Measurements from ENCODE around the gene NEK6.

The NEK6 gene

GRCh38 chr9:124257844-124258606, at the start of gene NEK6:
TSS of gene NEK6 (plus strand) at chr9:124257949. CDS start at chr9:124301965, 44,016 bp downstream.
- no peak for DNase-seq

- no peak for DNase-seq
Observed at GRCh38 chr9:124208571-124208970, 49.2 kb upstream of the NEK6 start.

GRCh38 chr9:124209279-124209678, 48.5 kb upstream of the NEK6 start:
- no peak for DNase-seq

DNA sequence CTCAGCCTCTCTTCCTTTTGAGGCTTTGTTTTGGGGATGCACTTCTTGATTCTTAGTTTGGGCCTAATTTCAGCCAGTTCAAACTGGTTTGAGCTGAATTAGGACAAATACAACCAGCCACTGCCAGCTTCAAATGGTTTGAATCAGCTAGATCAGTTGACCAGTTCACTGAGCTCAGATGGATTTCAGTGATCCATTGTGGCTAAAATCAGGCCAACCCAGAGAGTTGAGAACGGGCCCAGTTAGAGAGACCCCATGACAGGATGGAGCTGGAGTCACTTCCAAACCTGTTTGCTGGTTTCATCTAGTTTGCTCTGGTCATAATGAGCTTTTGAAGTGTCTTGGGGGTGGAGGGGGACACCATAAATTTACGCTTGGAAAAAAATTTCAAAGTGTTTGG, 48.0 kb upstream of the NEK6 start:
- no peak for DNase-seq

DNA sequence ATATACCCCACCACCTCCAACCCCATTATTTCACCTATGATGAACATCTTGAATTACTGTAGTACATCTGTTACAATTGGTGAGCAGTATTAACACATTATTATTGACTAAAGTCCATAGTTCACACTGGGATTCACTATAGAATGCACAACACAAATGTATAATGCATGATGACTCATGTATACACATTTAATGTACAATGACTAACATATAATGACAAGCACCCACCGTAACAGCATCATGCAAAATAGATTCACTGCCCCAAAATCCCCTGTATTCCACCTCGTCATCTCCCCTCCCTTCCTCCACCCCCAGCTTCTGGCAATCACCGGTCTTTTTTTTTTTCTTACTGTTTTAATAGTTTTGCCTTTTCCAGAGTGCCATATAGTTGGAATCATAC, 47.1 kb upstream of the NEK6 start:
- DNase-seq, result no peak

DNA sequence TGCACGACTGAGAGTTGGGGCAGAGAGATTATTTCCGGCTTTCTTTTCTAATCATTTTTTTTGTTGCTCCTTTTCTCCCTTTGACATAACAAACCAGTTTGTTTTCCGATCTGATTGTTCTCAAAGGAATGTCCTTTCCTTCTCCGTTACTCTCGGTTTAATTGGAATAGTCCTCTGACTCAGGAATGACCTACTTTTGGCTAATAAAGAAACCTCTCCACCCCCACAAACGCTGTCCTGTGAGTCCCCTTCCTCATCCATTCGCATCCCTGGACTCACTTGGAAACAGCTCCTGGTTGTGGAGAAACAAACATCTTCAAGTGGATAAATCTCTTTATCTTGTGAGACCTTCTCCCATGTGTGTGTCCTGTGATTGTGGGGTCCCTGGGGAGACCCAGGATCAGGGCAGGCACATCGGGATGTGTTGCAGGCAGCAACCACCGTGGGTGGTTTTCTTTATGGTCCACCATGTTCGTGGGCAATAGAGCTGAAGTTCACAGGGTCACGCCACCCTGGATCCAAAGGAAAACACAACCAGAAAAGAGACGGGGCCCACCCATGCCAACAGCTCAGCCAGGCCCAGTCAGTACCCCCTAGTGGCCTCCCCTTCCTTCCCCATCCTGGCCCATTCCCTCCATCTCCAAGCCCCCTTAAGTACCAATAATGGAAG, 45.2 kb upstream of the NEK6 start:
- no peak for DNase-seq

GRCh38 chr9:124213396-124213795, 44.4 kb upstream of the NEK6 start:
- no peak for DNase-seq

GRCh38 chr9:124214116-124214515, 43.6 kb upstream of the NEK6 start:
- no peak for DNase-seq

GRCh38 chr9:124214596-124215367, 43.0 kb upstream of the NEK6 start:
- DNase-seq, result no peak

DNA sequence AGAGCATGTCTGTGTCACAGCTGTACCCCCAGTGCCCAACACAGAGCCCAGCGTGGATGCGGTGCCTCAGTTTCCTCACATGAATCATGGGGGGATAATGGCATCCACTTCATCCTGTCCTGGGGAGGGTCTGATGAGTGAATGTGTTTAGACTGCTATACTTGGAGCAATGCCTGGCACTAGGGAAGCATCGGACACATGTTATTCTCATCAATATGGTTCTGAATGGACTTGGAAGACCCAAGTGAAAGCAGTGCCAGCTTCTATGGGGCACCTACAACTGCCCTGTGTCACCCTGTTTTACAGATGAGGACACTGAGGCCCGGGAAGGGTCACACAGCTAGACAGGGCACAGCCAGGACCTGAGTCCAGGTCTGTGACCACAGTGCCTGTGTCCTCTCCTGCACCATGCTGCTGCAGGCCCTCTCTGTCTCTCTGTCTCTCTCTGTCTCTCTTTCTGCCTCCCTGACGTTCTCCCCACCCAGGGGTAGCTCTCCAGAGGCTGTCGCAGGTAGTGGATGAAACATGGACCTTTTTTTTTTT, 42.3 kb upstream of the NEK6 start:
- no peak for DNase-seq

GRCh38 chr9:124215956-124216355, 41.8 kb upstream of the NEK6 start:
- no peak for DNase-seq

- no peak for DNase-seq
Observed at GRCh38 chr9:124216474-124217176, 41.1 kb upstream of the NEK6 start.

GRCh38 chr9:124217836-124218437, 39.8 kb upstream of the NEK6 start:
- no peak for DNase-seq

DNA sequence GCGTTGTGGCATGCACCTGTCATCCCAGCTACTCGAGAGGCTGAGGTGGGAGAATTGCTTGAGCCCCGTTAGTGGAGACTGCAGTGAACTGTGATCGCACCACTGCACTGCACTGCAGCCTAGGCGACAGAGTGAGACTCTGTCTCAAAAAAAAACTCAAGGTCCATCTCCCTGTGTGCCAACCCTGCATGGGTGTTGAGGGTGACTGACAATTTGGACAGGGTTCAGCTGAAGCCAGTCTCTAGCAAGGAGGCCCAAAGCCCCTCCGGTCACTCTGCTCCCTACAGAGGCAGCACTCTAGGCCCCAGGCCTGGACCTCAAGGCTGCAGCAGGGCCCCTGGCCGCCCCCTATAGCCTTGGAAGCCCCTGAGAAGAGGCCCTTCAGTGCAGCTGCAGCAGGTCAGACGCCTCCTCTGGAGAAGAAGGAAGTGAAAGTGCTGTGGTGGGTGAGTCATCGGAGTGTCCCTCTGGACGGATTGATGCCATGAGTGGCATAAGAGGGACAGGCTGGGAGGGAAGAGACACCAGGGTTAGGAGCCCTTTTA, 39.2 kb upstream of the NEK6 start:
- DNase-seq, result no peak

DNA sequence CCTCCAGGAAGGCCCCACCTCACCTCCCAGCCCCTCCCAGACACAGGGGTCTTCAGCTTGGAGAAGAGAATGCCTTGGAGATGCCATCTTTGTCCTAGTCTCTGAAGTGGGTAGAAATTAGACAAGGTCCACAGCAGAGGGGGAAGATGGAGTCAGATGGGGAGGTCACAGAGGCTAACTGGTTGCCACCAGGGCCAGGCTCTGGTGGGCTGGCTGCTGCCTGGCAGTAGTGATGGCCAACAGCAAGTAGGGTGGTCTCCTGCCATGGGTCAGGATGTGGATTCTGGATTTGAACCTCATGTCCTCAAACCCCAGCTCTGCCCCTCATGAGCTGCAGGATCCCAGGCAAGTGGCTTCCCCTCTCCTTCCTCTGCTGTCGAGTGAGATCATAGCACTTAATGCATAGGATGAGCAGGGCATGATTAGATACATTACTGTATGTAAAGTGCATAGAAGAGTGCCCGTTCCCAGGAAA, 38.7 kb upstream of the NEK6 start:
- DNase-seq, result no peak

GRCh38 chr9:124220946-124221451, 36.8 kb upstream of the NEK6 start:
- no peak for DNase-seq

DNA sequence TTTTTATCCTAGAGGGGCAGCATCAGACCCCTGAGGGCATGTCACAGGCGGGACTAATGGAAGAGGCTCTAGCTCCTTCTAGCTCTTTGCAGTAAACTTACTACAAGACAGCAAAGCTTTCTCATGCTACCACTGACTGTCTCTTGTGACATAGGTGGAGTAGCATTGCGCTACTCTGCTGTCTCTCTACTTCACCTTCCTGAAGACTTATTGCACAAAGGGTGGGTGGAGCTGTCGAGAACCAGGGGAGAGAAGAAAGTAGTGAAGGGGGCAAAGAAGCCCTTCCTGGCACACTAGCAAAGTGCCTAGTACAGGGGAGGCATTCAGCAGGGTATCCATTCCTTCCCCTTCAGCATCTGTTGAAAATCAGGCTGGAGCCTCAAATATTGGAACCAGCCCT, 36.1 kb upstream of the NEK6 start:
- no peak for DNase-seq

GRCh38 chr9:124222109-124222508, 35.6 kb upstream of the NEK6 start:
- DNase-seq, result no peak

- no peak for DNase-seq
Observed at GRCh38 chr9:124222918-124223720, 34.6 kb upstream of the NEK6 start.

GRCh38 chr9:124225945-124226344, 31.8 kb upstream of the NEK6 start:
- DNase-seq, result no peak

DNA sequence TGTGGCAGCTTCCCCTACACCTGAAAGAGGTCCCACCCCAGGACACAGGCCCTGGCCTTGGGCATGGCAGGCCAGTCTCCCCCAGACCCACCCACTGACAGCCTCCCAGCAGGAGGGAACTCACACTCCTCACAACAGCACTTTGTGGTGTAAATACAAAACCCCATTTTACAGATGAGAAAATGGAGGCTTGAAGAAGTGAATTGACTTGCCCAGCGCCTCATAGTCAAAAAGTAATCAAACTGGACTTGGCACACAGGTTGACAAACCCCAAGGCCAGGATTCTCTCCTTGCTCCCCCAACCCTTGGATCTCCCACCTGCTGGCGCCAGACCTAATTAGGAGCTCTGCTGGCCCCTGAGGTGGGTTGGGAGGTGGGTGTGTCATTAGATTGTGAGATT, 29.2 kb upstream of the NEK6 start:
- no peak for DNase-seq
